H1 (cell line): ENCODE data around the gene COA1. TPM values are rescaled to one million over a fixed set of nuclear protein-coding genes. Genes with fewer than 3 reads are reported as not detected.

Experiments used
- CTCF ChIA-PET: fragments of 300-600 bp; sonication (Branson Sonifier 250); formaldehyde crosslinking; loops from one replicate; lab custom pipeline; 2021; ENCODE audit not compliant: partially characterized antibody; lab: Charles Lee
- POLR2A ChIA-PET: fragments of 300-600 bp; sonication (Branson Sonifier 250); formaldehyde crosslinking; loops from one replicate; lab custom pipeline; 2021; ENCODE audit warnings: inconsistent platforms; ENCODE audit not compliant: partially characterized antibody; lab: Charles Lee
- DNase-seq, 2 experiments: peaks; one replicate each; pipeline versions ENCODE4 v3.0.0 to v3.0.0-alpha.2; 2010 to 2022; ENCODE audit warnings: low spot score in 2 of 2, low read depth in 1 of 2, mixed read lengths in 1 of 2
- FAIRE-seq: peaks from 2 replicates; lab custom pipeline; 2011; peaks lifted over from hg19 to GRCh38; lab: Jason Lieb, UNC
- H2AFZ ChIP-seq: 2 replicates; pipeline ENCODE4 v1.8.1; 2012; ENCODE audit warnings: low read length, inconsistent platforms
- H2AK5ac ChIP-seq: 2 replicates; pipeline ENCODE4 v1.6.1; 2013; ENCODE audit warnings: low read depth, low read length
- H2BK120ac ChIP-seq: replicated peaks from 2 replicates; pipeline ENCODE3; 2013; ENCODE audit warnings: low read depth, low read length, inconsistent platforms
- H2BK12ac ChIP-seq: 2 replicates; pipeline ENCODE4 v1.6.1; 2013; ENCODE audit warnings: low read depth, low read length
- H2BK15ac ChIP-seq: 2 replicates; pipeline ENCODE4 v1.6.1; 2013; ENCODE audit warnings: low read length
- H2BK20ac ChIP-seq: 2 replicates; pipeline ENCODE4 v1.6.1; 2013; ENCODE audit warnings: low read length
- H2BK5ac ChIP-seq: 2 replicates; pipeline ENCODE4 v1.6.1; 2013; ENCODE audit warnings: low read depth, low read length
- H3K14ac ChIP-seq: 2 replicates; pipeline ENCODE4 v1.6.1; 2013; ENCODE audit warnings: inconsistent platforms; ENCODE audit not compliant: insufficient read length
- H3K18ac ChIP-seq: 2 replicates; pipeline ENCODE4 v1.6.1; 2013; ENCODE audit warnings: low read length; ENCODE audit errors: extremely low read depth
- H3K23ac ChIP-seq: 2 replicates; pipeline ENCODE4 v1.6.1; 2013; ENCODE audit warnings: inconsistent platforms; ENCODE audit not compliant: insufficient read length
- H3K23me2 ChIP-seq: 2 replicates; pipeline ENCODE4 v1.6.1; 2013; ENCODE audit warnings: low read depth, low read length
- H3K27ac ChIP-seq: 2 replicates; pipeline ENCODE4 v1.6.1; 2011; ENCODE audit warnings: low read depth, low read length, inconsistent platforms
- H3K27me3 ChIP-seq, 4 experiments: replicated peaks in 1 of 4; 1 replicate in 1 of 4; 2 replicates in 3 of 4; pipeline versions ENCODE4 v1.6.1 to v1.8.1; 2011 to 2013; ENCODE audit warnings: low read length in 3 of 4, mild to moderate bottlenecking in 3 of 4, inconsistent platforms in 2 of 4, mixed read lengths in 2 of 4, moderate library complexity in 1 of 4; ENCODE audit not compliant: control insufficient read depth in 3 of 4, insufficient read depth in 3 of 4; ENCODE audit errors: extremely low read depth in 1 of 4
- H3K36me3 ChIP-seq, 4 experiments: 2 replicates each; pipeline versions ENCODE4 v1.6.1 to v1.8.1; 2011 to 2013; ENCODE audit warnings: mild to moderate bottlenecking in 4 of 4, low read length in 3 of 4, moderate library complexity in 2 of 4, control low read depth in 1 of 4, inconsistent platforms in 1 of 4; ENCODE audit not compliant: insufficient read depth in 4 of 4, control insufficient read depth in 2 of 4
- H3K4ac ChIP-seq: replicated peaks from 2 replicates; pipeline ENCODE3; 2013; ENCODE audit warnings: low read length, low read depth, mixed read lengths, inconsistent platforms; ENCODE audit not compliant: insufficient read length
- H3K4me1 ChIP-seq, 4 experiments: replicated peaks in 1 of 4; 1 replicate in 1 of 4; 2 replicates in 3 of 4; pipeline versions ENCODE4 v1.6.1 to v1.8.1; 2011 to 2013; ENCODE audit warnings: low read length in 3 of 4, inconsistent platforms in 2 of 4, mixed read lengths in 1 of 4; ENCODE audit not compliant: insufficient read depth in 4 of 4, control insufficient read depth in 3 of 4
- H3K4me2 ChIP-seq, 2 experiments: 2 replicates each; pipeline versions ENCODE4 v1.6.1 to v1.8.1; 2011 to 2013; ENCODE audit warnings: low read depth in 2 of 2, low read length in 2 of 2, control low read depth in 1 of 2, inconsistent platforms in 1 of 2, mild to moderate bottlenecking in 1 of 2; ENCODE audit not compliant: insufficient read depth in 1 of 2
- H3K4me3 ChIP-seq, 4 experiments: fragments of 200-600, 300-600 bp in 1 of 4; sonication (generic), shearing (Covaris generic), sonication (Bioruptor Twin) in 1 of 4; 2 replicates each; pipeline versions ENCODE4 v1.5.1 to v1.8.1; 2011 to 2016; ENCODE audit warnings: low read length in 4 of 4, low read depth in 3 of 4, control low read depth in 2 of 4, inconsistent platforms in 2 of 4, mild to moderate bottlenecking in 2 of 4, mixed read lengths in 1 of 4, moderate library complexity in 1 of 4; ENCODE audit not compliant: insufficient read depth in 2 of 4; ENCODE audit errors: extremely low read depth in 1 of 4
- H3K56ac ChIP-seq: replicated peaks from 2 replicates; pipeline ENCODE3; 2013; ENCODE audit warnings: low read depth, mild to moderate bottlenecking, mixed read lengths, low read length, inconsistent platforms; ENCODE audit not compliant: insufficient read length
- H3K79me1 ChIP-seq: 2 replicates; pipeline ENCODE4 v1.6.1; 2013; ENCODE audit warnings: low read depth, low read length, control low read depth
- H3K79me2 ChIP-seq, 2 experiments: 2 replicates each; pipeline versions ENCODE4 v1.6.1 to v1.8.1; 2012 to 2013; ENCODE audit warnings: low read length in 2 of 2, mild to moderate bottlenecking in 2 of 2, inconsistent platforms in 1 of 2; ENCODE audit not compliant: insufficient read depth in 2 of 2, control insufficient read depth in 1 of 2
- H3K9ac ChIP-seq, 4 experiments: replicated peaks in 1 of 4; 1 replicate in 1 of 4; 2 replicates in 3 of 4; pipeline versions ENCODE4 v1.6.1 to v1.8.1; 2011 to 2013; ENCODE audit warnings: low read depth in 3 of 4, low read length in 3 of 4, control low read depth in 2 of 4, mild to moderate bottlenecking in 2 of 4, moderate library complexity in 2 of 4, inconsistent platforms in 1 of 4; ENCODE audit errors: extremely low read depth in 1 of 4
- H3K9me3 ChIP-seq, 2 experiments: 2 replicates each; pipeline versions ENCODE4 v1.6.1 to v1.8.1; 2012 to 2013; ENCODE audit warnings: mild to moderate bottlenecking in 2 of 2, moderate library complexity in 2 of 2, control low read depth in 1 of 2, inconsistent platforms in 1 of 2, low read depth in 1 of 2, low read length in 1 of 2, mixed read lengths in 1 of 2; ENCODE audit not compliant: insufficient read depth in 2 of 2
- H4K20me1 ChIP-seq, 2 experiments: replicated peaks in 1 of 2; 2 replicates each; pipeline versions ENCODE3 to v1.8.1; 2011 to 2013; ENCODE audit warnings: inconsistent platforms in 2 of 2, low read length in 2 of 2, mild to moderate bottlenecking in 1 of 2; ENCODE audit not compliant: insufficient read depth in 2 of 2, control insufficient read depth in 1 of 2
- H4K5ac ChIP-seq: 2 replicates; pipeline ENCODE4 v1.6.1; 2013; ENCODE audit warnings: low read length, low read depth, mixed read lengths, inconsistent platforms; ENCODE audit not compliant: insufficient read length
- H4K8ac ChIP-seq: 2 replicates; pipeline ENCODE4 v1.8.0; 2013; ENCODE audit warnings: mild to moderate bottlenecking, moderate library complexity, low read length, inconsistent platforms; ENCODE audit not compliant: insufficient read depth; ENCODE audit errors: extremely low read depth
- H4K91ac ChIP-seq: replicated peaks from 2 replicates; pipeline ENCODE3; 2013; ENCODE audit warnings: low read length, mixed read lengths, inconsistent platforms; ENCODE audit not compliant: insufficient read length
- MAFK ChIP-seq: IDR thresholded peaks from 2 replicates; pipeline ENCODE4 v1.6.1; 2012; ENCODE audit warnings: low read depth, mild to moderate bottlenecking, improper control_type of control experiment, low read length
- WGBS, 2 experiments: shearing (Covaris generic) in 1 of 2; methylation state at CpG; one replicate each; pipeline versions ENCODE4 v1.1.6 to v1.1.7; 2013 to 2015; ENCODE audit warnings: low lambda C conversion rate in 2 of 2, mixed read lengths in 2 of 2, inconsistent platforms in 1 of 2, low coverage in 1 of 2, missing lambda C conversion rate in 1 of 2; ENCODE audit not compliant: insufficient replicate concordance in 2 of 2, insufficient coverage in 1 of 2, insufficient read length in 1 of 2; ENCODE audit errors: extremely low coverage in 1 of 2, missing lambda C conversion rate in 1 of 2; 5-methylcytosine and 5-hydroxymethylcytosine counted together
- polyA plus RNA-seq, 7 experiments: library from polyadenylated mRNA; depleted of rRNA in 3 of 7; stranded (reverse) in 5 of 7; unstranded in 2 of 7; fragments of >200 nt in 5 of 7; fragments of 200-250 nt in 2 of 7; gene quantifications; 1 replicate in 5 of 7; 2 replicates in 1 of 7; 4 replicates in 1 of 7; pipeline versions ENCODE4 v1.2.1 to v1.2.3, GENCODE V29; 2011 to 2013; ENCODE audit warnings: missing spikeins in 2 of 7, mixed read lengths in 2 of 7
- total RNA-seq: library from RNA; stranded (reverse); fragmentation: NEBNext Ultra II Directional; extraction: Animal tissue kit (Norgen Biotek cat#: 25700); gene quantifications from 2 replicates; pipeline ENCODE4 v1.2.1, GENCODE V29; 2021

The COA1 gene
- total and polyA plus RNA-seq, 2 of the 8 experiments (the other 6 are each of a cell fraction or from before 2014, with no cell fraction given) = 98.6 to 143 TPM

DNA sequence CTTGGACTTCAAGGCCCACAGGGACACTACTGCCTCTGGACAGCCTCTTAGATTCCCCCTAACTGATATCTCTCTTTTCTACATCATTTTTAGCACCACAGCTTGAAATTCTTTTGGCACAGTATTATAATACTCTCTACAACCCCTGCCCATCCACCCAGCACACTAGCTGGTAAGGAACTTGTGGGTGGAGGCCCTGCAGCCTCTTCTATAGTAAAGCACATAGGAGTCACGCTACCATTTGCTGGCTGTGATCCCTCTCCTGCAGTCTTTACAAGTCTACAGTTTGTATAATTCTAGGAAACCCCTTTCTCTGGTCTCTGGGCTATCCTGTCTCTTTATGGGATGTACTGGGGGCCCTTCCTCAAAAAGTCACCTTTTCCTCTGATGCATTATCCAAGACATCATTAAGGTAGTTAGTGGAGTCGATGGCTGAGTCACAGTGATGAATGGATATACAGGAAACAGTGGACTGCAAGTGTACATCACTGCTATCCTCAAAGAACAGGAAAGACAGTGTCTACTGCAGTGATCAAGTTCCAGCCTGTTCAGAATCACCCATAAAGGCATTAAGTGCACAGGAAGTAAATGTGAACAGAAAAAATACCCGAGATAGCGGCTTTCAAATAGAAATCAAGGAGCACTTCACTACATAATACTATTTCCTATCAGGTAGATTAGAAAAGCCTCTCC, 92.1 kb downstream of the COA1 start:
- H3K79me2 ChIP-seq = no peaks in the 10 kb centered on the region
- CTCF ChIA-PET = interaction anchor here (0.6 to 0.9 kb wide), 3 partner anchors 125 to 238 kb away, joined by 3 read pairs; no protein-coding TSS in a partner anchor
- 91% methylated on average over 4 of the region's 4 CpGs; no CpG with 5 or more reads in 1 of the 2 experiments for WGBS, 2 experiments

More for the DNA sequence above, 92.1 kb downstream of the COA1 start:
- H2BK15ac ChIP-seq = no peak overlapping the region
- FAIRE-seq (no peak), DNase-seq (no peak)
- no peak overlapping the region for H3K23ac ChIP-seq
- peaks cover 0 to 67% (median 41%) of the 10 kb centered on the region in 4 experiments; a peak in 7 of 8 replicates for H3K36me3 ChIP-seq
- POLR2A ChIA-PET = no interaction called here
- H4K20me1 ChIP-seq = peaks cover 0 to 1% of the 10 kb centered on the region in 2 experiments
- TF ChIP-seq MAFK = no peak
- H3K9ac ChIP-seq = no peak overlapping the region
- H3K27me3 ChIP-seq = no peaks in the 10 kb centered on the region
- no peak overlapping the region for H4K91ac ChIP-seq
- no peak overlapping the region for H2BK120ac ChIP-seq
- no peak overlapping the region for H3K27ac ChIP-seq
- no peak overlapping the region for H2BK20ac ChIP-seq
- no peak overlapping the region for H3K18ac ChIP-seq
- H3K4ac ChIP-seq = no peak overlapping the region
- no peak overlapping the region for H4K8ac ChIP-seq
- no peaks in the 10 kb centered on the region for H3K4me1 ChIP-seq
- H3K4me2 ChIP-seq = no peak overlapping the region
- H2BK12ac ChIP-seq = no peak overlapping the region
- no peaks in the 10 kb centered on the region for H3K23me2 ChIP-seq
- no peak overlapping the region for H3K4me3 ChIP-seq
- no peak overlapping the region for H3K56ac ChIP-seq
- H3K9me3 ChIP-seq = no peaks in the 10 kb centered on the region
- H3K14ac ChIP-seq = no peak overlapping the region
- no peak overlapping the region for H2BK5ac ChIP-seq
- H2AFZ ChIP-seq = no peak overlapping the region
- H4K5ac ChIP-seq = no peak overlapping the region
- no peak overlapping the region for H2AK5ac ChIP-seq
- H3K79me1 ChIP-seq = no peaks in the 10 kb centered on the region
